RWPE2 (cell line): ENCODE data around the gene EP300.

Experiments used
- ATAC-seq: fragments of 200-7000 bp; cut with Tn5 transposase; 3 replicates; pipeline ENCODE4 v1.9.1; 2021; ENCODE audit warnings: low read depth
- DNase-seq: peaks from one replicate; pipeline ENCODE4 v3.0.0-alpha.2; 2020; ENCODE audit warnings: low spot score
- H3K27ac ChIP-seq: fragments of 450-650 bp; 2 replicates; pipeline ENCODE4 v1.5.1; 2017; ENCODE audit warnings: mild to moderate bottlenecking; ENCODE audit not compliant: poor library complexity, severe bottlenecking
- H3K27me3 ChIP-seq: fragments of 250-450 bp; sonication (Bioruptor Pico); 2 replicates; pipeline ENCODE4 v1.5.1; 2021; ENCODE audit warnings: mild to moderate bottlenecking, moderate library complexity; ENCODE audit not compliant: insufficient read depth, poor library complexity, severe bottlenecking
- H3K36me3 ChIP-seq: fragments of 250-450 bp; sonication (Bioruptor Pico); 2 replicates; pipeline ENCODE4 v1.5.1; 2020; ENCODE audit warnings: low read depth, mild to moderate bottlenecking, moderate library complexity
- H3K4me1 ChIP-seq: fragments of 250-450 bp; sonication (Bioruptor Pico); 2 replicates; pipeline ENCODE4 v1.5.1; 2021; ENCODE audit warnings: mild to moderate bottlenecking, moderate library complexity; ENCODE audit not compliant: insufficient read depth, poor library complexity, severe bottlenecking
- H3K4me3 ChIP-seq: fragments of 250-450 bp; sonication (Bioruptor Pico); 2 replicates; pipeline ENCODE4 v1.5.1; 2021; ENCODE audit warnings: mild to moderate bottlenecking, moderate library complexity; ENCODE audit not compliant: severe bottlenecking
- H3K9me3 ChIP-seq: fragments of 250-450 bp; sonication (Bioruptor Pico); 2 replicates; pipeline ENCODE4 v1.5.1; 2021; ENCODE audit warnings: mild to moderate bottlenecking, moderate library complexity; ENCODE audit not compliant: severe bottlenecking
- TF ChIP-seq, protein P1 (sequence below): fragments of 450-650 bp; IDR thresholded peaks from one replicate; pipeline ENCODE4 v1.5.1; 2017; ENCODE audit warnings: mild to moderate bottlenecking, moderate library complexity; ENCODE audit not compliant: poor library complexity, severe bottlenecking

The EP300 gene

DNA sequence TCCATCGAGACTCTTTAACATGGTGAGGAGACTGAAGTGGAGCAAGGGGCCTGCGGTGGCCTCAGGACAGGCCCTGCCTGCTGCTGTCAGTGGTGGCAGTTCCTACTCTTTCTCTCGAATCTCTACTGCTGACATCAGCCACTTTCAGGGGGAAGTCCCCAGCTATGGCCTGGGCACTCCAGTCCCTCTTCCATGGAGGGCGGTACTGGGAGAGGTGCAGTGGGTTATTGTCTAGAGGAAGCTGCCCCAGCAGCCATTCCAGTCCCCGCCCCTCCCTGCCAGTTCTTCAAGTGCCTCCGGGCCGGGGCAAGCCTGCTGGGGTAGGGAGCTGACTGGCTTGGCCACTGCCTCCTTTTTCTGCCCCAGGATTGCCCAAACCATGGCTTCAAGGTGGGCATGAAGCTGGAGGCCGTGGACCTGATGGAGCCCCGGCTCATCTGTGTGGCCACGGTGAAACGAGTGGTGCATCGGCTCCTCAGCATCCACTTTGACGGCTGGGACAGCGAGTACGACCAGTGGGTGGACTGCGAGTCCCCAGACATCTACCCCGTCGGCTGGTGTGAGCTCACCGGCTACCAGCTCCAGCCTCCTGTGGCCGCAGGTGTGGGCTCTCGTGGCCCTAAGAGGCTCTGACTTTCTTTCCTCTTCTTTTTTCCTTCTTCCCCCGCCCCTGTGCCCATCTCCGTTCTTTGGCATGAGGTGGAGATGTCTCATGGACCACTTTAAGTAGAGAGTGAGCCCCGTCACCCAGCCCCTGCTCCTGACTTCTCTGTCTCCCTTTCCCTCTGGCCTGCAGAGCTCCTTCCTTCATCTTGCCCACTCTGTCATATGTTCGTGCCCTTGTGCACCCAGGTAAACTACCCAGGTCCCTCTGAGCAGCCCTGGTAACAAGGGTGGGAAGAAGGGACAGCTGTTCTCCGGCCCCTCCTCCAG lies 134.6 kb downstream of the EP300 start:
- ATAC-seq (no peak), DNase-seq (no peak)
- TF ChIP-seq, protein P1, sequence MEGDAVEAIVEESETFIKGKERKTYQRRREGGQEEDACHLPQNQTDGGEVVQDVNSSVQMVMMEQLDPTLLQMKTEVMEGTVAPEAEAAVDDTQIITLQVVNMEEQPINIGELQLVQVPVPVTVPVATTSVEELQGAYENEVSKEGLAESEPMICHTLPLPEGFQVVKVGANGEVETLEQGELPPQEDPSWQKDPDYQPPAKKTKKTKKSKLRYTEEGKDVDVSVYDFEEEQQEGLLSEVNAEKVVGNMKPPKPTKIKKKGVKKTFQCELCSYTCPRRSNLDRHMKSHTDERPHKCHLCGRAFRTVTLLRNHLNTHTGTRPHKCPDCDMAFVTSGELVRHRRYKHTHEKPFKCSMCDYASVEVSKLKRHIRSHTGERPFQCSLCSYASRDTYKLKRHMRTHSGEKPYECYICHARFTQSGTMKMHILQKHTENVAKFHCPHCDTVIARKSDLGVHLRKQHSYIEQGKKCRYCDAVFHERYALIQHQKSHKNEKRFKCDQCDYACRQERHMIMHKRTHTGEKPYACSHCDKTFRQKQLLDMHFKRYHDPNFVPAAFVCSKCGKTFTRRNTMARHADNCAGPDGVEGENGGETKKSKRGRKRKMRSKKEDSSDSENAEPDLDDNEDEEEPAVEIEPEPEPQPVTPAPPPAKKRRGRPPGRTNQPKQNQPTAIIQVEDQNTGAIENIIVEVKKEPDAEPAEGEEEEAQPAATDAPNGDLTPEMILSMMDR = no peak
- H3K27me3 ChIP-seq = no peaks in the 10 kb centered on the region
- H3K27ac ChIP-seq = no peak overlapping the region
- peaks cover 38% of the 10 kb centered on the region for H3K36me3 ChIP-seq
- no peaks in the 10 kb centered on the region for H3K4me1 ChIP-seq
- H3K9me3 ChIP-seq = no peaks in the 10 kb centered on the region
- no peak overlapping the region for H3K4me3 ChIP-seq

DNA sequence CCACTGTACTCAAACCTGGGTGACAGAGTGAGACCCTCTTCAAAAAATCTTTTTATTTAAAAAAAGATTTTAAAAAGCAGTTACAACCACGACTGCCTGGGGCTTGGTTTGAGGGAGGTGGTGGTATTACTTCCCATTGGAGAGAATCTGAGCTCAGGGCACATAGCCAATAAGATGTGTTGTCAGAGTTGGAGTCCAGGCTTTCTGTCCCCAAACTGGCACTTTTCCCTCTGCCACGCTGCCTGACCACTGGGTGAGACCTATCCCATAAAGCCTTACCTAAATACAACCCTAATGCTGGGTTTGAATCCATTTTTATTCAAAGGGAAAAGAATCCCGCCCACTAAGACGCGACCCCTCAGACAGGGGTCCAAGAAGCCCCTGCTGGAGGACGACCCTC lies 136.8 kb downstream of the EP300 start:
- Histone ChIP-seq H3K36me3 (peaks cover 28% of the 10 kb centered on the region), H3K27me3 (no peaks in the 10 kb centered on the region), H3K4me1 (no peaks in the 10 kb centered on the region), H3K9me3 (no peaks in the 10 kb centered on the region), H3K4me3 (no peak overlapping the region), H3K27ac (no peak overlapping the region)
- TF ChIP-seq, protein P1 = no peak
- no peak for ATAC-seq
- no peak for DNase-seq
